Keratinocyte (primary cell): Measurements from ENCODE around the gene MAFF. TPM values are rescaled to one million over a fixed set of nuclear protein-coding genes. Genes with fewer than 3 reads are reported as not detected.

Source experiments
- DNase-seq: peaks from one replicate; pipeline ENCODE4 v3.0.0-alpha.2; 2011; ENCODE audit warnings: low read depth, missing footprints, low spot score
- FAIRE-seq: peaks from 2 replicates; lab custom pipeline; 2011; peaks lifted over from hg19 to GRCh38; lab: Jason Lieb, UNC
- H2AFZ ChIP-seq: 2 replicates; pipeline ENCODE4 v1.6.0; 2012; ENCODE audit warnings: low read length, control low read depth, inconsistent platforms; ENCODE audit not compliant: control insufficient read depth
- H3K27ac ChIP-seq: 2 replicates; pipeline ENCODE4 v1.5.1; 2011; ENCODE audit warnings: low read length; ENCODE audit not compliant: control insufficient read depth, insufficient read depth
- H3K27me3 ChIP-seq: 3 replicates; pipeline ENCODE4 v1.6.0; 2011; ENCODE audit warnings: low read length; ENCODE audit not compliant: control insufficient read depth, insufficient read depth; ENCODE audit errors: extremely low read depth
- H3K36me3 ChIP-seq, 2 experiments: 2 replicates in 1 of 2; 3 replicates in 1 of 2; pipeline ENCODE4 v1.5.1; 2011; ENCODE audit warnings: low read length in 2 of 2, mild to moderate bottlenecking in 1 of 2; ENCODE audit not compliant: control insufficient read depth in 2 of 2, insufficient read depth in 2 of 2; ENCODE audit errors: extremely low read depth in 1 of 2
- H3K4me1 ChIP-seq: 3 replicates; pipeline ENCODE4 v1.5.1; 2011; ENCODE audit warnings: low read length; ENCODE audit not compliant: control insufficient read depth, insufficient read depth; ENCODE audit errors: extremely low read depth
- H3K4me2 ChIP-seq: 3 replicates; pipeline ENCODE4 v1.6.0; 2011; ENCODE audit warnings: low read depth, low read length; ENCODE audit not compliant: control insufficient read depth, insufficient read depth; ENCODE audit errors: extremely low read depth
- H3K4me3 ChIP-seq, 3 experiments: fragments of 200-600 bp in 1 of 3; sonication (generic) in 1 of 3; 2 replicates in 2 of 3; 3 replicates in 1 of 3; pipeline ENCODE4 v1.5.1; 2011 to 2016; ENCODE audit warnings: low read length in 3 of 3, mild to moderate bottlenecking in 3 of 3, control low read depth in 2 of 3, inconsistent platforms in 1 of 3, low read depth in 1 of 3, mixed read lengths in 1 of 3, mixed run types in 1 of 3, moderate library complexity in 1 of 3; ENCODE audit not compliant: control insufficient read depth in 2 of 3, insufficient read depth in 2 of 3; ENCODE audit errors: extremely low read depth in 1 of 3
- H3K79me2 ChIP-seq: 2 replicates; pipeline ENCODE4 v1.6.0; 2012; ENCODE audit warnings: low read length; ENCODE audit not compliant: control insufficient read depth, insufficient read depth
- H3K9ac ChIP-seq: 3 replicates; pipeline ENCODE4 v1.6.0; 2011; ENCODE audit warnings: low read length; ENCODE audit not compliant: control insufficient read depth, insufficient read depth; ENCODE audit errors: extremely low read depth
- H3K9me1 ChIP-seq: 3 replicates; pipeline ENCODE4 v1.6.0; 2011; ENCODE audit warnings: low read length; ENCODE audit not compliant: control insufficient read depth, insufficient read depth; ENCODE audit errors: extremely low read depth
- H3K9me3 ChIP-seq: 2 replicates; pipeline ENCODE4 v1.5.1; 2012; ENCODE audit warnings: low read depth, low read length; ENCODE audit not compliant: control insufficient read depth
- H4K20me1 ChIP-seq: 3 replicates; pipeline ENCODE4 v1.6.0; 2011; ENCODE audit warnings: low read length; ENCODE audit not compliant: control insufficient read depth, insufficient read depth; ENCODE audit errors: extremely low read depth
- EZH2 ChIP-seq: IDR thresholded peaks from one replicate; pipeline ENCODE4 v1.6.1; 2012; ENCODE audit warnings: inconsistent platforms, mild to moderate bottlenecking, low read length, moderate library complexity
- dilution Hi-C: fragments of 300-500 bp; cut with MboI; formaldehyde crosslinking; loops from one replicate; pipeline ENCODE4 v1.7.0; 2020; ENCODE audit warnings: low sequenced_read_pairs; ENCODE audit not compliant: extremely low pct_ligation_motif_present
- polyA plus RNA-seq, 5 experiments: library from polyadenylated mRNA; depleted of rRNA in 3 of 5; stranded (reverse) in 3 of 5; stranded (forward) in 1 of 5; unstranded in 1 of 5; fragments of >200 nt; gene quantifications; 1 replicate in 1 of 5; 2 replicates in 3 of 5; 3 replicates in 1 of 5; pipeline versions ENCODE4 v1.2.1 to v1.2.3, GENCODE V29; 2011 to 2012; ENCODE audit warnings: missing spikeins in 2 of 5, low read depth in 1 of 5, low replicate concordance in 1 of 5
- TF ChIP-seq, protein P1 (sequence below), 3 experiments: IDR thresholded peaks in 1 of 3; conservative IDR thresholded peaks in 1 of 3; optimal IDR thresholded peaks in 1 of 3; 2 replicates in 2 of 3; 3 replicates in 1 of 3; pipeline versions ENCODE3 to v1.5.1; 2011; ENCODE audit warnings: low read length in 3 of 3, mild to moderate bottlenecking in 3 of 3, moderate library complexity in 2 of 3, control low read depth in 1 of 3, inconsistent platforms in 1 of 3; ENCODE audit not compliant: insufficient read depth in 2 of 3; ENCODE audit errors: extremely low read depth in 1 of 3

The MAFF gene
- polyA plus RNA-seq, 1 donor (not counting 4 experiments of a cell fraction or from before 2014, with no cell fraction given) = 10.5 TPM

GRCh38 chr22:38175206-38176118 is 26.3 kb upstream of the MAFF start:
- no peak overlapping the region for H3K9ac ChIP-seq
- H3K27me3 ChIP-seq = no peaks in the 10 kb centered on the region
- H3K27ac ChIP-seq = peak overlapping the region; percentile 3
- H2AFZ ChIP-seq = no peak overlapping the region
- dilution Hi-C loops = no loop called here
- H3K36me3 ChIP-seq = no peaks in the 10 kb centered on the region
- FAIRE-seq (no peak), DNase-seq (no peak)
- no peak overlapping the region for H3K4me3 ChIP-seq
- H3K4me2 ChIP-seq = no peak overlapping the region
- no peaks in the 10 kb centered on the region for H4K20me1 ChIP-seq
- no peaks in the 10 kb centered on the region for H3K9me3 ChIP-seq
- H3K9me1 ChIP-seq = no peaks in the 10 kb centered on the region
- no peaks in the 10 kb centered on the region for H3K79me2 ChIP-seq
- no peak for TF ChIP-seq EZH2
- TF ChIP-seq, protein P1, sequence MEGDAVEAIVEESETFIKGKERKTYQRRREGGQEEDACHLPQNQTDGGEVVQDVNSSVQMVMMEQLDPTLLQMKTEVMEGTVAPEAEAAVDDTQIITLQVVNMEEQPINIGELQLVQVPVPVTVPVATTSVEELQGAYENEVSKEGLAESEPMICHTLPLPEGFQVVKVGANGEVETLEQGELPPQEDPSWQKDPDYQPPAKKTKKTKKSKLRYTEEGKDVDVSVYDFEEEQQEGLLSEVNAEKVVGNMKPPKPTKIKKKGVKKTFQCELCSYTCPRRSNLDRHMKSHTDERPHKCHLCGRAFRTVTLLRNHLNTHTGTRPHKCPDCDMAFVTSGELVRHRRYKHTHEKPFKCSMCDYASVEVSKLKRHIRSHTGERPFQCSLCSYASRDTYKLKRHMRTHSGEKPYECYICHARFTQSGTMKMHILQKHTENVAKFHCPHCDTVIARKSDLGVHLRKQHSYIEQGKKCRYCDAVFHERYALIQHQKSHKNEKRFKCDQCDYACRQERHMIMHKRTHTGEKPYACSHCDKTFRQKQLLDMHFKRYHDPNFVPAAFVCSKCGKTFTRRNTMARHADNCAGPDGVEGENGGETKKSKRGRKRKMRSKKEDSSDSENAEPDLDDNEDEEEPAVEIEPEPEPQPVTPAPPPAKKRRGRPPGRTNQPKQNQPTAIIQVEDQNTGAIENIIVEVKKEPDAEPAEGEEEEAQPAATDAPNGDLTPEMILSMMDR (optimal IDR thresholded peaks at IDR 0.05 in 1 of 3, IDR thresholded peaks at IDR 0.05 in 1 of 3, conservative IDR thresholded peaks at IDR 0.05 in 1 of 3; ENCODE audit: extremely low read depth in 1 of 3, insufficient read depth in 2 of 3, low read length in 3 of 3) = no peak
- peaks cover 52% of the 10 kb centered on the region for H3K4me1 ChIP-seq

- Histone ChIP-seq H3K4me2 (no peak overlapping the region), H3K9ac (no peak overlapping the region), H4K20me1 (no peaks in the 10 kb centered on the region), H3K36me3 (no peaks in the 10 kb centered on the region), H3K4me1 (peaks cover 58% of the 10 kb centered on the region), H3K4me3 (no peak overlapping the region), H3K9me3 (no peaks in the 10 kb centered on the region), H3K27ac (peak overlapping the region; percentile 3), H2AFZ (no peak overlapping the region), H3K79me2 (no peaks in the 10 kb centered on the region), H3K27me3 (no peaks in the 10 kb centered on the region), H3K9me1 (no peaks in the 10 kb centered on the region)
- no peak for FAIRE-seq
- dilution Hi-C loops = no loop called here
- no peak for DNase-seq
- no peak for TF ChIP-seq EZH2
- TF ChIP-seq, protein P1 (optimal IDR thresholded peaks at IDR 0.05 in 1 of 3, IDR thresholded peaks at IDR 0.05 in 1 of 3, conservative IDR thresholded peaks at IDR 0.05 in 1 of 3; ENCODE audit: extremely low read depth in 1 of 3, insufficient read depth in 2 of 3, low read length in 3 of 3) = no peak
Measured at GRCh38 chr22:38176170-38176741, 25.5 kb upstream of the MAFF start.
